Skeletal muscle tissue (tissue), 4 donors: ENCODE results near the gene SLC22A23. TPM values are rescaled to one million over a fixed set of nuclear protein-coding genes. Genes with fewer than 3 reads are reported as not detected.

ENCODE experiments used
- H3K27ac ChIP-seq: one replicate; pipeline ENCODE4 v1.7.0; 2013; ENCODE audit warnings: mild to moderate bottlenecking, low read depth, low read length, inconsistent platforms
- H3K27me3 ChIP-seq, 3 donors: one replicate each; pipeline ENCODE4 v1.7.0; 2013; ENCODE audit warnings: low read length in 3 of 3; ENCODE audit not compliant: control insufficient read depth in 3 of 3, insufficient read depth in 3 of 3
- H3K36me3 ChIP-seq, 3 donors: one replicate each; pipeline ENCODE4 v1.7.0; 2013; ENCODE audit warnings: low read length in 3 of 3; ENCODE audit not compliant: control insufficient read depth in 3 of 3, insufficient read depth in 3 of 3
- H3K4me1 ChIP-seq, 3 donors: one replicate each; pipeline ENCODE4 v1.7.0; 2013; ENCODE audit warnings: low read length in 3 of 3, mild to moderate bottlenecking in 3 of 3; ENCODE audit not compliant: control insufficient read depth in 3 of 3, insufficient read depth in 3 of 3
- H3K4me3 ChIP-seq, 3 donors: one replicate each; pipeline ENCODE4 v1.7.0; 2013; ENCODE audit warnings: low read length in 3 of 3
- H3K9ac ChIP-seq, 3 donors: one replicate each; pipeline ENCODE4 v1.7.0; 2013; ENCODE audit warnings: low read length in 3 of 3, mild to moderate bottlenecking in 3 of 3, moderate library complexity in 2 of 3, low read depth in 1 of 3
- H3K9me3 ChIP-seq, 3 donors: one replicate each; pipeline ENCODE4 v1.7.0; 2013; ENCODE audit warnings: low read length in 3 of 3; ENCODE audit not compliant: control insufficient read depth in 3 of 3
- total RNA-seq: library from RNA; depleted of rRNA; stranded (reverse); fragments of >200 nt; gene quantifications from one replicate; pipeline ENCODE4 v1.2.3, GENCODE V29; 2014
- donor health status: Osteomylitis.

Gene SLC22A23
- total RNA-seq, 1 donor from 2014 or later = 2.6 TPM

DNA sequence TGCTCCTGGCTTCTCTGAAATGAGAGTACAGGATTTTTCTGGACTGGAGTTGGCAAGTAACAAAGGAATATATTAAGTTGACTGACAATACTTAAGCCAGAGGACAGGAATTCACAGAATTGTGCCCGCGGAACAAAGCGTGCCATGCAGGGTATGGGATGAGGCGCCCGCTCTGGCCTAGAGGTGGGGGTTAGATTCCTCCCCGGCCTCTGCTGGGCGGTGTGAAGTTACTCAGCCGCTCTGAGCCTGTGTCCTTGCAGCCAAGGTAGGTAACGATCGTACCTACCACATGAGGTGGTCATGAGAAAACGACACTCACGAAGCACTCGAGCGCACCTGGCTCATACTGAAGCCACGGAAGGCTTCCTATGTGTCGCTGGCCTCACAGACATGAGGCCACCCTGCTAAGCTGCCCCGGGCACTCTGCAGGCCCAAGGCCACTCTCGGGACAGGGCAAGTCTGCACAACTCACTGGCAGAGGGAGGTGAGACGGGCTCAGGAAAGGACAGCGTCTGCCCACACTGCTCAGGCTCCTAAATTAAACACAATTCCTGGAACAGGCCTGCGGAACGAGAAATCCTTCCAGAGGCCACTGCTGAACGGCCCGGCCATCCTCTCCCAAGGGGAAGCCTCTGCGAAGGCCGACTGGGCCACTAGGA lies 127.3 kb downstream of the SLC22A23 start:
- Histone ChIP-seq H3K27ac (peak overlapping the region; percentile 27), H3K27me3 (no peaks in the 10 kb centered on the region), H3K36me3 (no peaks in the 10 kb centered on the region), H3K4me1 (peaks cover 30 to 47% (median 37%) of the 10 kb centered on the region in 3 donors), H3K9ac (peak overlapping the region; percentile 24 to 68 (median 45)), H3K4me3 (peak overlapping the region in 1 of 3 donors; percentile 42), H3K9me3 (no peaks in the 10 kb centered on the region)

DNA sequence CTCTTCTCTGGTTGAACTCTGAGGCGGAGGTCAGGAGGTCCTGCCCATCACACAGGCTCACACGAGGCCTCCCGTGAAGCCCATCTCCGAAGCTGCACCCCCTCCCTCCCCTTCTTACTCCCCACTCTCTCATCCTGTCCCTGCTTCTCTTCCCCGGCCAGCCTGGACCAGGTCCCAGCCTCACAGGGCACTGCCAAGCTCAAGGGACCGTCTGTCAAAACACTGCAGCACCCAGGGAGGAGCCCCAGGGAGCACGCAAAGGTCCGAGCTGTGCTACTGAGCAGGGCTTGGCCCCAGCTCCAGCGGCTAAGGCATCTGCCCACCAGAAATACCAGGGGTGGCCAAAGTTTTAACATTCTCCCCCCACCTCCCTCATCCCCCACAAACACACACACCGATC lies 128.1 kb downstream of the SLC22A23 start:
- Histone ChIP-seq H3K9me3 (no peaks in the 10 kb centered on the region), H3K27me3 (no peaks in the 10 kb centered on the region), H3K4me3 (no peak overlapping the region), H3K9ac (no peak overlapping the region), H3K4me1 (peaks cover 23 to 44% (median 33%) of the 10 kb centered on the region in 3 donors), H3K27ac (no peak overlapping the region), H3K36me3 (no peaks in the 10 kb centered on the region)

DNA sequence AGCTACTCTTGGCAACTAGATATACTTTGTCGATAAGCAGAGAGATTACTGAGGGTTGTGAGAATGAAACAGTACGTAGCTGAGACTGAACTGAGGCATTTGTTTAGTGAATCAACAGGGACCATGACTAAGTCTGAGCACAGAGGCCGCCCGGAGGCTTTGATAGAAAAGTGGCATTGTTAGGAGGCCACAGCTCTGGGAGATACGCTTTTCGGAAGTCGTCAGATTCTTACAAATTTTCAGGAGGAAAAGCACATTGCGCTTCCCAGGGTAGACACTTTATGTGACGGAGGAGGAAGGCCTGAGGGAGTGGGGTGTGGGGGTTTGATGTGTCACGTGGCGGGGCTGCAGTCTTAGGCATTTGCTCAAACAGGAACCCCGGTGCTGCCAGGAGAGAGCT lies 128.7 kb downstream of the SLC22A23 start:
- Histone ChIP-seq H3K9me3 (no peaks in the 10 kb centered on the region), H3K36me3 (no peaks in the 10 kb centered on the region), H3K4me1 (peaks cover 23 to 39% (median 28%) of the 10 kb centered on the region in 3 donors), H3K27ac (no peak overlapping the region), H3K4me3 (no peak overlapping the region), H3K9ac (no peak overlapping the region), H3K27me3 (no peaks in the 10 kb centered on the region)

DNA sequence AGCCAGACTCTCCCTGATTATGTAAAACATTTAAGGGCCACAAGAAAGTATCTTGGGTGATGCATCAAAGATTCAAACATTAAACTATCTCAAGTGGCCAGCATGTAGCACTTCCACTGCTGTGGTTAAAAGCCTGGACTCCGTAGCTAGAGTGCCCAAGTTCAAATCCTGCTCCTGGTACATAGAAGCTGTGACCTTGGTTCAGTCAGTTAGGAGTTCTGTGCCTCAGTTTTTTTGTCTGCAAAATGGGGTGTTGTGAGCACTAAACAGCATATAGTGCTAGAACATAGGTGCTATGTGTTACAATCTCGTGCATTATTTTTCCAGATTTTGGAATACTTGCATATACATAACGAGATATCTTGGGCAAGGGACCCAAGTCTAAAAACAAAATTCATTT lies 129.4 kb downstream of the SLC22A23 start:
- H3K9ac ChIP-seq = no peak overlapping the region
- no peak overlapping the region for H3K27ac ChIP-seq
- H3K4me1 ChIP-seq = peaks cover 23 to 39% (median 28%) of the 10 kb centered on the region in 3 donors
- H3K27me3 ChIP-seq = no peaks in the 10 kb centered on the region
- H3K9me3 ChIP-seq = no peaks in the 10 kb centered on the region
- no peak overlapping the region for H3K4me3 ChIP-seq
- no peaks in the 10 kb centered on the region for H3K36me3 ChIP-seq

DNA sequence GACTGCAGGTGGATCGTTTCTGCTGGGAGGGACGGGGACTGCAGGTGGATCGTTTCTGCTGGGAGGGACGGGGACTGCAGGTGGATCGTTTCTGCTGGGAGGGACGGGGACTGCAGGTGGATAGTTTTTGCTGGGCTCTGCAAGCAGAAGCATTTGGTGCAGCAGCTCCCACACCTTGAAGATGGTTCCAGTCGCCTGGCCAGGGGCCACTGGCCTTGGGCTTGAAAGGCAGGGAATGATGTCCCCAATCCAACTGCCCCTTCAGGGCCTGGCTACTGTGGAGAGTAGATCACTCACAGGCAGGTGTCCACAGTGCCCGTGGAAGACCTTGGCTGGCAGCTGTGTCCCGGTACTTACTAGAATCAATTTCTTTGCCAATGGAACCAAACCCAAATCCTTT lies 129.9 kb downstream of the SLC22A23 start:
- Histone ChIP-seq H3K9ac (no peak overlapping the region), H3K4me3 (no peak overlapping the region), H3K27me3 (no peaks in the 10 kb centered on the region), H3K36me3 (no peaks in the 10 kb centered on the region), H3K27ac (no peak overlapping the region), H3K9me3 (no peaks in the 10 kb centered on the region), H3K4me1 (peaks cover 23 to 37% (median 28%) of the 10 kb centered on the region in 3 donors)

DNA sequence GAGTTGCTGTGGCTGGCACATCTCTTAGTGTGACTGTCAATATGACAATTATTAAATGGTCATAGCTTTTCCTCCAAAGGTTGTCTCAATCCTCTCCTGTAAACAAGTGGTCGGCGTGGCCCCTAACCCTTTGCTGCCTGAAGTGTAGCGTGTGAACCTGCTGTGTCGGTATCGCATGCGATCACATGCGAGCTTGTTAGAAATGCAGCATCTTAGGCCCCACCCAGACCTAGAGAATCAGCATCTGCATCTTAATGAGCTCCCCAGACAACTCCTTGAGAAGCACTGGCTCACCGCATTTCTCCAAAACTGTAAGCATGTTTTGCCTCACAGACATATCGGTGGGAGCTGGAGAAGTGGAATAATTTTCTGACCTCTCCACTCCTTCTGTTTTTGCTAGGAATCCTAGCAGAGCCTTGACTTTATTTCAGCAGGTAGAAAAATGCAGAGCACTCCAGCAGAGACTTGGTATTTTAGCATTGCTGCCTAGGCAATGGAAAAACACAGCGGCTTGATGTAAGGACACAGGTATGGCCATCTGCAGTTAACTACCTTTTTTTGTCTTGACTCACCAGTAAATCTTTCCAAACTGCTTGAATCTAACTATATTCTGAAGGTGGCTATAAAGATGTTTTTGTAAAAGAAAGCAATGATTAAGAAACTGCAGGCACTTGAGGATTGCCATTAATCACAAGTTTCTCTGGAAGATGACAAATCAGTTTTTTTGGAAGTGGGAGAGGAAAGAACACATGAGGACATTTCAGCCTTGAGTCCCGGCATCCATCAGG lies 130.5 kb downstream of the SLC22A23 start:
- H3K9me3 ChIP-seq = no peaks in the 10 kb centered on the region
- no peak overlapping the region for H3K27ac ChIP-seq

DNA sequence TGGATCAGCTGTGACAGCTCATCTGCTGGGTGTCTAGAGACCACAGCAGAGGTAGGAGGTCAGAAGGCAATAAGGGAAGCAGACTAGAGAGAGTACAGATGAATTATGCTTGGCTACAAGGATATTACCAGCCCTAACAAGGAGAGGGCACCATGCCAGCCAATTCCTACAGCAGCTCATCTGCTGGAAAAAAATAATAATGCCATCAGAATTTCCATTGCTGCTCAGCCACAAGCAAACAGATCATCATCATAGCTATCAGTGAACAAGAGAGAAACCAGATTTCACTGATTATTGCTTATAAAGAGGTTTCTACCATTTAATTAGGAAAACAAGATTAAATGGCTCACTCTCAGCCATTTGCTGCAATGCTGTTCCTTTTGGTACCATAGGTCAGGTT lies 131.6 kb downstream of the SLC22A23 start:
- Histone ChIP-seq H3K4me3 (no peak overlapping the region), H3K9me3 (no peaks in the 10 kb centered on the region), H3K4me1 (peaks cover 22 to 32% (median 23%) of the 10 kb centered on the region in 3 donors), H3K9ac (no peak overlapping the region), H3K36me3 (no peaks in the 10 kb centered on the region), H3K27ac (no peak overlapping the region), H3K27me3 (no peaks in the 10 kb centered on the region)

More for the DNA sequence above, 130.5 kb downstream of the SLC22A23 start:
- Histone ChIP-seq H3K9ac (no peak overlapping the region), H3K4me3 (no peak overlapping the region), H3K36me3 (no peaks in the 10 kb centered on the region), H3K4me1 (peaks cover 23 to 33% (median 28%) of the 10 kb centered on the region in 3 donors), H3K27me3 (no peaks in the 10 kb centered on the region)

DNA sequence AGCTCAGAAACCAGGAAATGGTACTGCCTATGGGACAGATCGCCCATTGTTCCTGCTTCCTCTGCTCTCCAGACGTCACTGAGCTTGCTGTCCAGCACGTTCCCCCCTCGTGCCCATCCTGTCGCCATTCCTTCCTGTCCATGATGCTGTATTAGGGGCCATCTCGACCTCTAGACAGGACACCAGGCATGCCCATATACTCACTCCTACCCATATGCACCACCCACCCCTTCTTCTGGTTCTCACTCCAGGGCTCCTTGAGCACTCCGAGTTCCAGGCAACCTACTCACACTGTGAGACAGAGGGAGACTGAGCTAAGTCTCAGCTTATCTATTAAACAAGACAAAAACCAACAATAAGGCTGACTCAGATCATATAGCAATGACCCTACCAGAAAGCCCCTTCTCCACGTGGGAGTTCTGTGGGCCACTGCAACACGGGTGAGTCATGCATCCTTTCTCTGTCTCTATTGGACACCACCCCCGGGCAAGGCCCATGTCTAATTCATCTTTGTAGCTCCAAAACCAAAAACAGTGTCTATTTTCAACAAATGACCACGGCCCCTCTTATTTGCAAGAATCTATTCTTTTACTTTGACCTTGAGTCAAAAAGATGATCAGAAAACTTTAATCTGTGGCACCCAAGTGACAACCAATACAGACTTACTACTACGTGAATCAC lies 132.4 kb downstream of the SLC22A23 start:
- H3K4me1 ChIP-seq = peaks cover 15 to 32% (median 21%) of the 10 kb centered on the region in 3 donors
- no peaks in the 10 kb centered on the region for H3K36me3 ChIP-seq
- peak overlapping the region; percentile 21 for H3K27ac ChIP-seq
- no peak overlapping the region for H3K9ac ChIP-seq
- no peak overlapping the region for H3K4me3 ChIP-seq
- H3K27me3 ChIP-seq = no peaks in the 10 kb centered on the region
- no peaks in the 10 kb centered on the region for H3K9me3 ChIP-seq

DNA sequence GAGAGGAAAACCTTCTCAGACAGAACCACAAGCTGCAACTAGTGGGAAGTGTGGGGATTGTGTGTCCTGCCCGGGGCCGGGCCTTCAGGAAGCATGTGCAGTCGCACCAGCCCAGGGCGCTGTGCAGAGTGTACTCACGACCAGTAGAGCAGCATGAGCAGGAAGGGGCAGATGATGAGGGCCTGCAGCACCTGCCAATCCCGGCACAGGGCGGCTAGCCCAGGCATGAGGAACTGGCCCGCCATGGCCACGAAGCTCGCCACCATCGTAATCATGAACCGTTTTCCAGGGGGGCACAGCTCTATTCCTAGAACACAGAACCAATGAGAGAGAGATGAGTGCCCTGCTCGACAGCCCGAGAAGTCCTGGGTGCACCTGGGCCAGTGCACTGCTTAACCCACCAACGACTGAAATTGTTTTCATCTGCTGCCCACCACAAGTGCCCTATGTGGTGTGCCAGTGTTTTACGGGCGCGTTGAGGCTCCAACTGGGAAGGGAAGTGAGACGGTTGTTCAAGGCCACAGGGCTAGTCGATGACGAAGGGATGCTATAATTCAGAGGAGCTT lies 133.1 kb downstream of the SLC22A23 start:
- Histone ChIP-seq H3K9me3 (no peaks in the 10 kb centered on the region), H3K27me3 (no peaks in the 10 kb centered on the region), H3K4me3 (no peak overlapping the region), H3K4me1 (peaks cover 12 to 31% (median 17%) of the 10 kb centered on the region in 3 donors), H3K27ac (no peak overlapping the region), H3K9ac (no peak overlapping the region), H3K36me3 (no peaks in the 10 kb centered on the region)
